Activated naive CD4-positive, alpha-beta T cell (primary cell): ENCODE data around the gene DNAH3.
"Not testable (repeated sequence)": the region's sequence is repeated elsewhere in the genome, so short reads cannot be mapped to it uniquely, and the experiment has no call there.

Experiments used
- DNase-seq, 4 experiments: peaks; one replicate each; lab custom pipeline; 2025; lab: John Stamatoyannopoulos, UW

DNAH3 gene

DNA sequence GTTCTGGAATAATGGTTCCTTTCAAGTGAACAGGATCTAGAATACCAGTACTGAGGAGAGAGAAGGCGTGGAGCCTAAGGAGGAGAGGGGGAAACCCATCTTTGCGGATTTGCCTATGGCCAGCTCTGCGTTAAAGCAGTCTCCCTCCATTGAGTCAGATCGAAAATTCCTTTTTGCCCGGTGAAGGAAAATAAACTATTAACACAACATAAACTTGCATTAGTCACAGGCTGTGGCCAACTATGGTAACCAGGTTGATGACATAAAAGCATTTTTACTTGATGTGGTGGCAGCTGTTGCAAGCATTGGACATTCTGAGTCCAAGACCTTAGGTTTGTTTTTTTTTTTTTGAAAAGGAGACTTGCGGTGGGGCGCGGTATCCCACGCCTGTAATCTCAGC is 16.7 kb upstream of the DNAH3 start:
- no peak for DNase-seq

DNA sequence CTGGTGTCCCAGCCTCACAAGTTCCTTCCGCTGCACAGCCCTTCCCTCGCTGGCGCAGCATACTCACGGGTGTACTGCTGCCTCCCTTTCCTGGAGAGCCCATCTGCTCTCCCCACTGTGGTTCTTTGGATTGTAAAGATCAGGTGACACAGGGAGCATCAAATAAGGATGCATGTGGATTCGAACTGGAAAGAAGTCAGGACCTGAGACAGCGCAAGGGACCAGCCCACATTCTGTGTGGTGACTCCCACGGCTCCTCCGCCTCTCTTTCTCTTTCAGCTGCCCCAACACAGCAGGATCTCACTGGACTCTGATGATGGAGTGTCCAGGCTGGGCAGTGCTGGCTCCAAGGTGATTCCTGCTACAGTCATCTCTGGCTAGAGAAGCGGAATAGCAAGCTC is 15.9 kb upstream of the DNAH3 start:
- DNase-seq, result no peak

GRCh38 chr16:21164521-21165168 is 14.0 kb upstream of the DNAH3 start:
- DNase-seq, result no peak

GRCh38 chr16:21163576-21163975 is 12.9 kb upstream of the DNAH3 start:
- DNase-seq, result no peak

DNA sequence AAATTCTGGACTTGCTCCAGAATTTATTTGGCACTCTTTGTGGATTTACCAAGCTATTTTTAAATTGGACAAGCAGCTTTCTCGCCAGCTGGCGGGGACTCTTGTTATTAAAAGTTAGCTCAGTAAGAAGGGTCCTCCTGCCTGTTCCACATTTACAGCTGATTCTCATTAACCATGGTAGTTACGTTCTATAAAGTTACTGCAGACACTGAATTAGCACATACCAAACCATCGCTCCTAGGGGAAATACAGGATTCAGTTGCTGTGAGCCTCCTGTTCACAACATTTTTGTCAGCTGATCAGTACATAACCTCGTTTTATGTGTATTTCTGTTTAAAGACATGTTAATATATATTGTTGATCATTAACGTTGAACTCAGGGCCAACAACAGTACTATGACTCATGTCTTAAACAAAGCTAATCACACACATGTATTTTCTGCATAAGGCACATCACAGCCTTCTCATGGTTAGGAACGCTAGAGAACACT is 12.1 kb upstream of the DNAH3 start:
- DNase-seq, result no peak

- no peak for DNase-seq
These were observed 10.6 kb upstream of the DNAH3 start for GRCh38 chr16:21161211-21161610.

DNA sequence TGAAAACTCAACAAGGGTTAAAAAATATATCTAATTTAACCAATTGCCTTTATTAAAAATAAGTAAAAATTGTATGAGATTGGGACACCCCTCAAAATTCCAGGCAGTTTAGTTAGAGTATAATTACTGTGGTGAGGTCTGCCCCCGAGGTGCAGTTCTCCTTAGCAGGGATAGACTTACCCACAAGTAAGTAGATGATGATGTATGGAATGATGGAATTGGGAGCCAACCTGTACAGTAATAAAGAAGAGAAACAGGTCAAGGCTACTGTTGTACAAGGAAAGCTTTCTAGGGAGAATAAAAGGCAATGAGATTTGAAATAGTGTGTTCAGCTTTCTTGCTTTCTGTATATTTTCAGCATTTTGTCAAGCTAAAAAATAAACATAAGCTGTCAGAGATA is 9.6 kb upstream of the DNAH3 start:
- DNase-seq, result no peak

GRCh38 chr16:21159281-21159951 is 8.8 kb upstream of the DNAH3 start:
- no peak for DNase-seq

DNA sequence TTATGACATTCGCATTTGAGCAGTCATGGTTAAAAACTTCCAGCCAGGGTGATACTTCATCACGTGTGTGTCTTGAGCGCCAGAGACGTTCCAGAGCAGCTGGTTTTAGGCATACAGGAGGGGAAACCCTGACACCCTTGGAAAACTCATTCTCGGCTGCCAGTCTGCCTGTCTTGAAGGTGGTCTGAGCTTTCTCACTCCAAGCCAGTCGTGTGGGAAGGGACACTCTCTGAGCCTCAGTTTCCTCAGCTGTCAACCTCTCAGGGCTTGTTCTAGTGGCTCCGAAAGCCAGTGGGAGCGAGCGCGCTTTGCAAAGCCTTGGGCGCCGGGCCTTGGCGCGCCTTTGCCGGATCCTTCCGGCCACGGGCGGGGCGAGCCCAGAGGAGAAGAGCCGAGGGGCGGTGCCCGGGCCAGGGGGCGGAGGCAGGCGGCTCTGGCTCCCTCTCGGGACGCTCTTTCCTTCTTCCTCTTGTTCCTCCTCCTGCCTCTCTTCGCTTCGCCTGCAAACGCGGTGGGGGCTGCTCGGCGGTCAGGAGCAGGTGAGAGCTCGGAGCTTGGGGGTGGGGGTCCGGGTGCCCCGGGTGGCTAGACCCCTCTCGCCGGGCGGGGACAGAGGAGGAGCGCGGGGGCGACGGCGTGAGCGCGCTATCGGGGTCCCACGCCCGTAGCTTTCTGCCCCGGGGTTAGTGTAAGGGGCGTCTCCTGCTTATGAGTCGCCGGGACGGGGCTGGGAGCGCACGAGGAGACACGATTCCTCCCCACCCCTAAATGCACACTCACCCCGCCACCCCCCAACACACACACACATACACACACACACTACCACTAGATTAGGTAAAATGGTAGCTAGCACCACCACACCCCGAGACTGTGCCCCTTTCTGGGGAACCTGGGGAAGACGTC is 7.8 kb upstream of the DNAH3 start, which contains the start of gene LDAF1:
Gene LDAF1 (plus strand): TSS at position 467 of the 903 bp plus-strand sequence. CDS start 2,509 bp downstream, outside the sequence.
- peak; percentile 9 to 77 (median 58) for DNase-seq

DNA sequence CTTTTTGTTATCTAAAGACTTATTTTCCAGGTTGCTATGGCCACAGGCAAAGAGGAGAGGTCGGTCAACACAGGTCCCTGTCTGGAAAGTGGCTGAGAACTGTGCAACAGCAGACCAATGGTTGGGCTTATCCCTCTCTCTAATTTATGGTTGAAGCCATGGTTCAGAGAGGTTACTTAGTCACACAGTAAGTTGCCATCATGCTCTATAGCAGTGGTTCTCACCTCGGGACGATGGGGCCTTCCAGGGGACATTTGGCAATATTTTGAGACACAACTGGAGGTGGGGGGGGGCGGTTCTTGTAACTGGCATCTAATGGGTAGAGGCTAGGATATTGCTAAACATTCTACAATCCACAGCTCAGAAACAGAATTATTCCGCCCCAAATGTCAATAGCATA is 7.0 kb upstream of the DNAH3 start:
- no peak for DNase-seq

DNA sequence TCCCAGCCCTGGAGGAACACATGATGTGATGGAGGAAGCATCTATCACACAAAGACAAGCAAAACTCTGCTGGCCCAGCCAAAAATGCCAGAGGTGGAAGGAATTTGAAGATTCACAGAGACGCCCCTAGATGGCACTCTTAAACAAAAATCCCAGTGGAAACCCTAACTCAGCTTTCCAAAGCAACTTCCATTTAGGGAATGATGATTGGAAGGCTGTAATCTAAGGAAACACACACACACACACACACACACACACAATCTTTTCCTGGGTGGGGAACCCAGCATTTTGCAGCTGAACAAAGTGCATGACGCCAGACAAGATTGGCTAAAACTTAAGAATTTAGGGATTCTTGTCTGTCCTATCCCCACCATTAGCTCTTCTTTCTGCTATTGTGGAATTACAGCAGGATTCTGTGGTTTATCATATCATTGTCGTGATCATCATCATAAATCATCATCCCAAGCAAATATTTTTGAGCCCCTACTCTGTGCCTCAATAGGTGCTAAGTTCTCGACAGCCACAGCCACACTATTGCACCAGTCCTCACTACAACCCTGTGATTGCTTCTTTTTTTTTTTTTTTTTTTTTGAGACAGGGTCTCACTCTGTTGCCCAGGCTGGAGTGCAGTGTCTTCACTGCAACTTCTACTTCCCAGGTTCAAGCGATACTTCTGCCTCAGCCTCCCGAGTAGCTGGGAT is 6.3 kb upstream of the DNAH3 start:
- no peak for DNase-seq

DNA sequence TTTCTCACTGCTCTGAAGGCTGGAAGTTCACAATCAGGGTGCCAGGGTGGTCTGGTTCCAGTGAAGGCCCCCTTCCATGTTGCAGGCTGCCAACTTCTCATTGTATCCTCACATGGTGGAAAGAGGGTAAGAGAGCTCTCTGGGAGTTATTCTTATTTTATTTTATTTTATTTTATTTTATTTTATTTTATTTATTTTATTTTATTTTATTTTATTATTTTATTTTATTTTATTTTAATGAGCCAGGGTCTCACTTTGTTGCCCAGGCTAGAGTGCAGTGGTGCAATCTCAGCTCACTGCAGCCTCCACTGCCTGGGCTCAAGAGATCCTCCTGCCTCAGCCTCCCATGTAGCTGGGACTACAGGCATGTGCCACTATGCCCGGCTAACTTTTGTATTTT is 5.4 kb upstream of the DNAH3 start:
- DNase-seq, result not testable (repeated sequence)

DNA sequence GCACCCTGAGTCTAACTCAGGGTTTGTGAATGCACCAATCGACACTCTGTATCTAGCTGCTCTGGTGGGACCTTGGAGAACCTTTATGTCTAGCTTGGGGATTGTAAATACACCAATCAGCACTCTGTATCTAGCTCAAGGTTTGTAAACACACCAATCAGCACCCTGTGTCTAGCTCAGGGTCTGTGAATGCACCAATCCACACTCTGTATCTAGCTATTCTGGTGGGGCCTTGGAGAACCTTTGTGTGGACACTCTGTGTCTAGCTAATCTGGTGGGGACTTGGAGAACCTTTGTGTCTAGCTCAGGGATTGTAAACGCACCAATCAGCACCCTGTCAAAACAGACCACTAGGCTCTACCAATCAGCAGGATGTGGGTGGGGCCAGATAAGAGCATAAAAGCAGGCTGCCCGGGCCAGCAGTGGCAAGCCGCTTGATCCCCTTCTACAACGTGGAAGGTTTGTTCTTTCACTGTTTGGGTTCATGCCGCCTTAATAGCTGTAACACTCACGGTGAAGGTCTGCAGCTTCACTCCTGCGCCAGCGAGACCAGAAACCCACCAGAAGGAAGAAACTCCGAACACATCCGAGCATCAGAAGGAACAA is 2.6 kb upstream of the DNAH3 start:
- DNase-seq, result not testable (repeated sequence)

- DNase-seq, result not testable (repeated sequence)
These were observed 1.7 kb upstream of the DNAH3 start for GRCh38 chr16:21152160-21153030.

- DNase-seq, result no peak
These were observed 4.9 kb downstream of the DNAH3 start for GRCh38 chr16:21145738-21146137.

DNA sequence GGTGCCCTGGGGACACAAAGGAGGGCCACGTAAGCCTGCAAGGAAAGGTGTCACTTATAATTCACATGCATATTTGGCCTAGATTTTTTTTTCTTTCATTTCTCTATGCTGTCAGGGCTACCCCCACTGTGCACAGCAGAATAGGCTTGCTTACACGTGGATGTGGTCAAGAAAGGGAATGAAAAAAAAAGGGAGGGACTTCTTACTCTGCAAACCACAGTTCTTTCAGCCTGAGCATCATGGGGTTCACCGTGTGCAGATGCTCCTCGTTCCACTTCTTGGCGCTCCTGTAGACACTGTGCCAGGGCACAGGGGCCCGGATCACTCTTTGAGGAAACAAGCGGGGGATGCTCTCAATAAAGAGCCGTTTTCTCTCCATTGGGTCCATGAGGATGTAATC is 16.6 kb downstream of the DNAH3 start:
- no peak for DNase-seq

DNA sequence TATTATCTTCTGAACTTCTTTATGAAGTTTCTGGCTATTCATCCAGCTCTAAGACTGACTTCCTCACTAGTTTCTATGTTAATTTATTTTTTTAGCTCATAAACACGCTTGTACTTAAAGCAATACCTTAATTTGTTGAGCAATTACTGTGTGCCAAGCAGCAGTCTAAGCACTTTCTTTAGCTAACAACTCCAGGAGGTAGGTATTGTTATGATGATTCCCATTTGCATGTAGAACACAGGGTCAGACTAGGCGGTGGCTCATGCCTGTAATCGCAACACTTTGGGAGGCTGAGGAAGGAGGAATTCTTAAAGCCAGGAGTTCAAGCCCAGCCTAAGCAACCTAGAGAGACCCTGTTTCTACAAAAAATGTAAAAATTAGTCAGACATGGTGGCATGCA is 19.8 kb downstream of the DNAH3 start:
- no peak for DNase-seq

GRCh38 chr16:21128991-21129390 is 21.7 kb downstream of the DNAH3 start:
- no peak for DNase-seq

GRCh38 chr16:21126518-21126917 is 24.1 kb downstream of the DNAH3 start:
- no peak for DNase-seq

GRCh38 chr16:21125191-21125590 is 25.5 kb downstream of the DNAH3 start:
- DNase-seq, result no peak
